AG04450 (cell line): ENCODE results near the gene TNNI2. TPM values are rescaled to one million over a fixed set of nuclear protein-coding genes. Genes with fewer than 3 reads are reported as not detected.

ENCODE experiments used
- CTCF ChIA-PET: fragments of 300-600, 350-600 bp; formaldehyde crosslinking; extraction: SDS; loops from one replicate; lab custom pipeline; 2022; ENCODE audit warnings: antibody characterized with exemption, inconsistent platforms; lab: Charles Lee
- POLR2A ChIA-PET: fragments of 350-600 bp; formaldehyde crosslinking; extraction: SDS; loops from one replicate; lab custom pipeline; 2021; ENCODE audit warnings: antibody characterized with exemption, inconsistent platforms; lab: Yijun Ruan, JAX
- DNase-seq: peaks from one replicate; pipeline ENCODE4 v3.0.0-alpha.2; 2011; ENCODE audit warnings: low read depth, low spot score
- H3K27ac ChIP-seq: one replicate; pipeline ENCODE4 v1.5.1; 2012; ENCODE audit warnings: low read depth, low read length, control low read depth
- H3K27me3 ChIP-seq: one replicate; pipeline ENCODE4 v1.6.0; 2012; ENCODE audit warnings: low read length; ENCODE audit not compliant: control insufficient read depth, insufficient read depth
- H3K4me3 ChIP-seq: 2 replicates; pipeline ENCODE4 v1.5.1; 2011; ENCODE audit warnings: mild to moderate bottlenecking, low read depth, low read length, control low read depth
- H3K9me3 ChIP-seq: 2 replicates; pipeline ENCODE4 v1.5.1; 2012; ENCODE audit warnings: low read length; ENCODE audit not compliant: control insufficient read depth, insufficient read depth
- CTCF ChIP-seq: IDR thresholded peaks from 2 replicates; pipeline ENCODE4 v1.5.1; 2011; ENCODE audit warnings: low read depth, low read length, control low read depth, inconsistent platforms
- polyA plus RNA-seq: library from polyadenylated mRNA; depleted of rRNA; stranded (reverse); fragments of >200 nt; gene quantifications from 2 replicates; pipeline ENCODE4 v1.2.3, GENCODE V29; 2011

TNNI2 gene
- polyA plus RNA-seq, 1 experiment, result not detected

- TF ChIP-seq CTCF, result no peak
- POLR2A ChIA-PET, result no interaction called here
- Histone ChIP-seq H3K27ac (no peak overlapping the region), H3K4me3 (no peak overlapping the region), H3K9me3 (peaks cover 8% of the 10 kb centered on the region), H3K27me3 (peaks cover 22% of the 10 kb centered on the region)
- DNase-seq, result no peak
- CTCF ChIA-PET, result no interaction called here
Observed at GRCh38 chr11:1819074-1819473, 19.7 kb upstream of the TNNI2 start.

GRCh38 chr11:1820463-1821325, 18.1 kb upstream of the TNNI2 start:
- H3K27me3 ChIP-seq, result peaks cover 23% of the 10 kb centered on the region
- DNase-seq, result no peak
- POLR2A ChIA-PET, result no interaction called here
- H3K27ac ChIP-seq, result no peak overlapping the region
- peaks cover 8% of the 10 kb centered on the region; the same call in 1 of the 2 replicates for H3K9me3 ChIP-seq
- CTCF ChIA-PET, result interaction anchor here (0.8 to 1.8 kb wide), 3 partner anchors 12 to 168 kb away, joined by 4 to 7 read pairs (median 6); no protein-coding TSS in a partner anchor
- no peak overlapping the region for H3K4me3 ChIP-seq
- no peak for TF ChIP-seq CTCF

- peaks cover 23% of the 10 kb centered on the region for H3K27me3 ChIP-seq
- ChIA-PET POLR2A (no interaction called here), CTCF (interaction anchor here (1.2 kb wide), 1 partner anchor 128 kb away, joined by 5 read pairs; no protein-coding TSS in a partner anchor)
- no peak for TF ChIP-seq CTCF
- H3K9me3 ChIP-seq, result peaks cover 8% of the 10 kb centered on the region; the same call in 1 of the 2 replicates
- DNase-seq, result no peak
- no peak overlapping the region for H3K27ac ChIP-seq
- no peak overlapping the region for H3K4me3 ChIP-seq
Observed at GRCh38 chr11:1821562-1821961, 17.2 kb upstream of the TNNI2 start.

GRCh38 chr11:1822648-1823375, 16.0 kb upstream of the TNNI2 start:
- DNase-seq, result no peak
- Histone ChIP-seq H3K27me3 (peaks cover 18% of the 10 kb centered on the region), H3K4me3 (no peak overlapping the region), H3K9me3 (peaks cover 8% of the 10 kb centered on the region; the same call in 1 of the 2 replicates), H3K27ac (no peak overlapping the region)
- ChIA-PET POLR2A (no interaction called here), CTCF (interaction anchor here (1.1 to 1.2 kb wide), 3 partner anchors 10 to 170 kb away, joined by 3 to 5 read pairs (median 3); no protein-coding TSS in a partner anchor)
- no peak for TF ChIP-seq CTCF
